H9 (cell line): ENCODE results near the gene TMEM131. TPM values are rescaled to one million over a fixed set of nuclear protein-coding genes. Genes with fewer than 3 reads are reported as not detected.

Source experiments
- DNase-seq: peaks from one replicate; pipeline ENCODE4 v3.0.0-alpha.2; 2017
- H2AFZ ChIP-seq: one replicate; pipeline ENCODE4 v1.6.1; 2013; ENCODE audit warnings: mild to moderate bottlenecking, low read length, control low read depth, moderate library complexity
- H2AK5ac ChIP-seq: 2 replicates; pipeline ENCODE4 v1.6.1; 2013; ENCODE audit warnings: low read length, control low read depth, mixed read lengths; ENCODE audit not compliant: insufficient read length
- H2BK120ac ChIP-seq: one replicate; pipeline ENCODE4 v1.6.1; 2013; ENCODE audit warnings: low read depth, mild to moderate bottlenecking, low read length, control low read depth, inconsistent platforms; ENCODE audit not compliant: poor library complexity, severe bottlenecking
- H2BK12ac ChIP-seq: 2 replicates; pipeline ENCODE4 v1.6.1; 2013; ENCODE audit warnings: low read length, control low read depth, mixed read lengths, low read depth; ENCODE audit not compliant: insufficient read length
- H2BK15ac ChIP-seq: 2 replicates; pipeline ENCODE4 v1.6.1; 2013; ENCODE audit warnings: low read depth, low read length, control low read depth
- H2BK20ac ChIP-seq: one replicate; pipeline ENCODE4 v1.6.1; 2013; ENCODE audit warnings: low read depth, mild to moderate bottlenecking, low read length, control low read depth, inconsistent platforms; ENCODE audit not compliant: poor library complexity, severe bottlenecking
- H2BK5ac ChIP-seq: 2 replicates; pipeline ENCODE4 v1.6.1; 2013; ENCODE audit warnings: low read length, control low read depth, mixed read lengths; ENCODE audit not compliant: insufficient read length
- H3K14ac ChIP-seq: 2 replicates; pipeline ENCODE4 v1.6.1; 2013; ENCODE audit warnings: low read length, control low read depth; ENCODE audit not compliant: insufficient read depth
- H3K18ac ChIP-seq: 2 replicates; pipeline ENCODE4 v1.6.1; 2013; ENCODE audit warnings: low read depth, mild to moderate bottlenecking, mixed read lengths, low read length, control low read depth; ENCODE audit not compliant: insufficient read length
- H3K23ac ChIP-seq: 2 replicates; pipeline ENCODE4 v1.6.1; 2013; ENCODE audit warnings: low read length, control low read depth, mixed read lengths, low read depth; ENCODE audit not compliant: insufficient read length
- H3K23me2 ChIP-seq: 2 replicates; pipeline ENCODE4 v1.6.1; 2013; ENCODE audit warnings: low read depth, mild to moderate bottlenecking, mixed read lengths, low read length, control low read depth; ENCODE audit not compliant: insufficient read length, poor library complexity, severe bottlenecking
- H3K27ac ChIP-seq: 2 replicates; pipeline ENCODE4 v1.5.1; 2013; ENCODE audit warnings: low read length, control low read depth, mixed read lengths, low read depth; ENCODE audit not compliant: insufficient read length
- H3K27me3 ChIP-seq: 2 replicates; pipeline ENCODE4 v1.6.1; 2013; ENCODE audit warnings: low read length, control low read depth, inconsistent platforms; ENCODE audit not compliant: insufficient read depth
- H3K4ac ChIP-seq: 2 replicates; pipeline ENCODE4 v1.6.1; 2013; ENCODE audit warnings: low read depth, mild to moderate bottlenecking, control low read depth, inconsistent platforms, low read length, moderate library complexity
- H3K4me1 ChIP-seq: 2 replicates; pipeline ENCODE4 v1.6.1; 2013; ENCODE audit warnings: low read length, control low read depth, inconsistent platforms; ENCODE audit not compliant: insufficient read depth
- H3K4me2 ChIP-seq: 2 replicates; pipeline ENCODE4 v1.6.1; 2013; ENCODE audit warnings: low read length, control low read depth, mixed read lengths; ENCODE audit not compliant: insufficient read length, insufficient read depth
- H3K56ac ChIP-seq: 2 replicates; pipeline ENCODE4 v1.6.1; 2013; ENCODE audit warnings: low read depth, mild to moderate bottlenecking, mixed read lengths, low read length, control low read depth; ENCODE audit not compliant: insufficient read length
- H3K79me1 ChIP-seq: 2 replicates; pipeline ENCODE4 v1.6.1; 2013; ENCODE audit warnings: low read depth, mild to moderate bottlenecking, moderate library complexity, low read length, control low read depth, inconsistent platforms; ENCODE audit not compliant: insufficient read depth, poor library complexity, severe bottlenecking
- H3K79me2 ChIP-seq: 2 replicates; pipeline ENCODE4 v1.6.1; 2013; ENCODE audit warnings: low read length, control low read depth, inconsistent platforms; ENCODE audit not compliant: insufficient read depth
- H3K9ac ChIP-seq: 2 replicates; pipeline ENCODE4 v1.6.1; 2013; ENCODE audit warnings: low read length, control low read depth, mixed read lengths; ENCODE audit not compliant: insufficient read length; ENCODE audit errors: extremely low read depth
- H3K9me3 ChIP-seq: one replicate; pipeline ENCODE4 v1.6.1; 2013; ENCODE audit warnings: low read depth, low read length, inconsistent platforms; ENCODE audit not compliant: control insufficient read depth
- H3T11ph ChIP-seq: one replicate; pipeline ENCODE4 v1.6.1; 2013; ENCODE audit warnings: mild to moderate bottlenecking, low read length, control low read depth, inconsistent platforms
- H4K20me1 ChIP-seq: one replicate; pipeline ENCODE4 v1.6.1; 2013; ENCODE audit not compliant: control insufficient read depth, insufficient read length, insufficient read depth
- H4K5ac ChIP-seq: 2 replicates; pipeline ENCODE4 v1.6.1; 2013; ENCODE audit warnings: low read depth, mild to moderate bottlenecking, mixed read lengths, low read length, control low read depth; ENCODE audit not compliant: insufficient read length
- H4K8ac ChIP-seq: replicated peaks from 2 replicates; pipeline ENCODE4 v1.6.1; 2013; ENCODE audit warnings: low read length, control low read depth, mixed read lengths, low read depth; ENCODE audit not compliant: insufficient read length
- H4K91ac ChIP-seq: 2 replicates; pipeline ENCODE4 v1.6.1; 2013; ENCODE audit warnings: low read depth, mild to moderate bottlenecking, moderate library complexity, mixed read lengths, low read length, control low read depth; ENCODE audit not compliant: insufficient read length
- H3K27ac Mint-ChIP-seq, 3 experiments: 2 replicates in 2 of 3; 3 replicates in 1 of 3; pipeline ENCODE4 v1.8.0; 2020 to 2021; ENCODE audit warnings: mixed read lengths in 3 of 3, mild to moderate bottlenecking in 1 of 3, moderate library complexity in 1 of 3
- H3K27me3 Mint-ChIP-seq: 2 replicates; pipeline ENCODE4 v1.8.0; 2021; ENCODE audit warnings: low read depth, mild to moderate bottlenecking, moderate library complexity, mixed read lengths
- H3K36me3 Mint-ChIP-seq, 3 experiments: 2 replicates in 2 of 3; 3 replicates in 1 of 3; pipeline ENCODE4 v1.8.0; 2020 to 2021; ENCODE audit warnings: low read depth in 3 of 3, mixed read lengths in 3 of 3; ENCODE audit not compliant: insufficient read depth in 1 of 3
- H3K4me1 Mint-ChIP-seq, 2 experiments: 2 replicates each; pipeline ENCODE4 v1.8.0; 2020; ENCODE audit warnings: mixed read lengths in 2 of 2
- H3K4me3 Mint-ChIP-seq, 2 experiments: 2 replicates in 1 of 2; 3 replicates in 1 of 2; pipeline ENCODE4 v1.8.0; 2020 to 2021; ENCODE audit warnings: mild to moderate bottlenecking in 2 of 2, mixed read lengths in 2 of 2, moderate library complexity in 1 of 2
- H3K9me3 Mint-ChIP-seq, 2 experiments: 2 replicates in 1 of 2; 3 replicates in 1 of 2; pipeline ENCODE4 v1.8.0; 2020; ENCODE audit warnings: mild to moderate bottlenecking in 2 of 2, mixed read lengths in 2 of 2, moderate library complexity in 1 of 2
- WGBS: extraction: QIAGEN DNeasy Blood & Tissue Kit; methylation state at CpG from one replicate; pipeline ENCODE4 v1.1.7; 2013; ENCODE audit warnings: missing lambda C conversion rate, low lambda C conversion rate, mixed read lengths; ENCODE audit not compliant: insufficient read length; ENCODE audit errors: extremely low coverage; 5-methylcytosine and 5-hydroxymethylcytosine counted together
- total RNA-seq: library from RNA; stranded (reverse); gene quantifications from 2 replicates; pipeline ENCODE4 v1.2.1, GENCODE V29; 2021
- TF ChIP-seq, protein P1 (sequence below): fragments of 200-600 bp; sonication (generic); conservative IDR thresholded peaks from 3 replicates; pipeline ENCODE4 v1.8.0; 2021; ENCODE audit warnings: antibody characterized with exemption, mild to moderate bottlenecking

TMEM131 gene
- total RNA-seq, 1 experiment from 2014 or later = 20.9 TPM

DNA sequence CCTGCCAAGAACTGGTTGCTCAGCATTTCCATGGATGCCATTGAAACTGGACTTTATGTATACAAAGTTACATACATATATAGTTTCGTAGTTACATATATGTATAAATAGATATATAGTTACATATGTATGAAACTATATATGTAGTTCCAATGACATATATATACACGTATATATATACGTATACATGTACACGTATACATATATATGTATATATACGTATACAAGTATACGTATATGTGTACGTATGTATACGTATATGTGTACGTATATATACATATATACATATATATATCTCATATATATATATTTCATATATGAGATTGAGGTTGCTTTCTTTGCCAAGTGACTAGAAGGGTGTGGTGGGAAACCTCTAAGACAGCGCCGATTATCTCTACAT lies 10.6 kb upstream of the TMEM131 start:
- Histone ChIP-seq H3K9ac (no peak overlapping the region), H3K56ac (no peak overlapping the region), H3K23ac (no peak overlapping the region), H3K4ac (no peak overlapping the region), H2BK15ac (no peak overlapping the region), H3K4me1 (no peaks in the 10 kb centered on the region), H3K27me3 (no peaks in the 10 kb centered on the region), H2BK120ac (no peak overlapping the region), H3K27ac (no peak overlapping the region), H2BK12ac (no peak overlapping the region), H4K91ac (no peak overlapping the region), H3K23me2 (no peaks in the 10 kb centered on the region), H3K9me3 (no peaks in the 10 kb centered on the region), H3K79me2 (0 out of 2 replicates have a peak, but pooled peaks cover 2% of the 10 kb centered on the region), H4K8ac (no peak overlapping the region), H2BK20ac (no peak overlapping the region), H4K20me1 (no peaks in the 10 kb centered on the region), H3K4me2 (no peak overlapping the region), H4K5ac (no peak overlapping the region), H3K14ac (no peak overlapping the region), H2AFZ (no peak overlapping the region), H3K79me1 (no peaks in the 10 kb centered on the region), H3K18ac (no peak overlapping the region), H3T11ph (no peak overlapping the region), H2BK5ac (no peak overlapping the region), H2AK5ac (no peak overlapping the region)
- no CpG with 5 or more reads among the region's 11 CpGs for WGBS
- Mint-ChIP-seq H3K27ac (no peak overlapping the region; a peak in 1 of 7 replicates), H3K4me3 (no peak overlapping the region), H3K36me3 (no peaks in the 10 kb centered on the region), H3K27me3 (no peaks in the 10 kb centered on the region), H3K9me3 (no peaks in the 10 kb centered on the region), H3K4me1 (no peaks in the 10 kb centered on the region; a peak in 1 of 4 replicates)
- TF ChIP-seq, protein P1, sequence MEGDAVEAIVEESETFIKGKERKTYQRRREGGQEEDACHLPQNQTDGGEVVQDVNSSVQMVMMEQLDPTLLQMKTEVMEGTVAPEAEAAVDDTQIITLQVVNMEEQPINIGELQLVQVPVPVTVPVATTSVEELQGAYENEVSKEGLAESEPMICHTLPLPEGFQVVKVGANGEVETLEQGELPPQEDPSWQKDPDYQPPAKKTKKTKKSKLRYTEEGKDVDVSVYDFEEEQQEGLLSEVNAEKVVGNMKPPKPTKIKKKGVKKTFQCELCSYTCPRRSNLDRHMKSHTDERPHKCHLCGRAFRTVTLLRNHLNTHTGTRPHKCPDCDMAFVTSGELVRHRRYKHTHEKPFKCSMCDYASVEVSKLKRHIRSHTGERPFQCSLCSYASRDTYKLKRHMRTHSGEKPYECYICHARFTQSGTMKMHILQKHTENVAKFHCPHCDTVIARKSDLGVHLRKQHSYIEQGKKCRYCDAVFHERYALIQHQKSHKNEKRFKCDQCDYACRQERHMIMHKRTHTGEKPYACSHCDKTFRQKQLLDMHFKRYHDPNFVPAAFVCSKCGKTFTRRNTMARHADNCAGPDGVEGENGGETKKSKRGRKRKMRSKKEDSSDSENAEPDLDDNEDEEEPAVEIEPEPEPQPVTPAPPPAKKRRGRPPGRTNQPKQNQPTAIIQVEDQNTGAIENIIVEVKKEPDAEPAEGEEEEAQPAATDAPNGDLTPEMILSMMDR = no peak
- no peak for DNase-seq
